Tracheal epithelial cell (primary cell): Measurements from ENCODE around the gene ZKSCAN8. TPM values are rescaled to one million over a fixed set of nuclear protein-coding genes. Genes with fewer than 3 reads are reported as not detected.

Experiments used
- total RNA-seq: library from RNA; depleted of rRNA; stranded (reverse); fragments of >200 nt; gene quantifications from 2 replicates; pipeline ENCODE4 v1.2.1, GENCODE V29; 2014

Gene ZKSCAN8
- 6.7 and 7.7 TPM in 2 replicates for total RNA-seq

GRCh38 chr6:28141500-28142329 lies at the start of gene ZKSCAN8:
Gene ZKSCAN8 (plus strand): TSS chr6:28141883. CDS start chr6:28148408, 6,525 bp downstream.

GRCh38 chr6:28124350-28124970 lies 17.2 kb upstream of the ZKSCAN8 start, which contains the start of gene ZSCAN16:
Gene ZSCAN16 (plus strand): TSS chr6:28124609. CDS start chr6:28125444, 835 bp downstream.

Other genes starting within 250 kb of the ZKSCAN8 start
- not detected in 2 replicates for gene OR2B2, start 229.5 kb upstream of the ZKSCAN8 start, total RNA-seq
- gene OR2B6, start 184.6 kb upstream of the ZKSCAN8 start, total RNA-seq: not detected in 2 replicates
- 2.3 and 4.3 TPM in 2 replicates for gene ZNF165, start 61.3 kb upstream of the ZKSCAN8 start, total RNA-seq
- gene ZSCAN16, start 17.3 kb upstream of the ZKSCAN8 start, total RNA-seq: 3.8 and 4.3 TPM in 2 replicates
- 7.7 and 8.7 TPM in 2 replicates for gene ZSCAN9, start 83.4 kb downstream of the ZKSCAN8 start, total RNA-seq
- 4.6 and 7.0 TPM in 2 replicates for gene ZKSCAN4, start 110.4 kb downstream of the ZKSCAN8 start, total RNA-seq
- gene NKAPL, start 117.4 kb downstream of the ZKSCAN8 start, total RNA-seq: 0.21 and 0.48 TPM in 2 replicates
- gene ZSCAN26, start 125.3 kb downstream of the ZKSCAN8 start, total RNA-seq: 7.9 and 8.7 TPM in 2 replicates
- 2.8 and 3.6 TPM in 2 replicates for gene PGBD1, start 139.7 kb downstream of the ZKSCAN8 start, total RNA-seq
- gene ZSCAN31, start 194.3 kb downstream of the ZKSCAN8 start, total RNA-seq: 9.6 and 11.8 TPM in 2 replicates
- 3.1 and 4.5 TPM in 2 replicates for gene ZKSCAN3, start 208.1 kb downstream of the ZKSCAN8 start, total RNA-seq